Measurements from ENCODE around the gene ZCRB1. TPM values are rescaled to one million over a fixed set of nuclear protein-coding genes. Genes with fewer than 3 reads are reported as not detected.

ZCRB1 gene
- total RNA-seq, 1 donor from 2014 or later: 54.5 TPM

DNA sequence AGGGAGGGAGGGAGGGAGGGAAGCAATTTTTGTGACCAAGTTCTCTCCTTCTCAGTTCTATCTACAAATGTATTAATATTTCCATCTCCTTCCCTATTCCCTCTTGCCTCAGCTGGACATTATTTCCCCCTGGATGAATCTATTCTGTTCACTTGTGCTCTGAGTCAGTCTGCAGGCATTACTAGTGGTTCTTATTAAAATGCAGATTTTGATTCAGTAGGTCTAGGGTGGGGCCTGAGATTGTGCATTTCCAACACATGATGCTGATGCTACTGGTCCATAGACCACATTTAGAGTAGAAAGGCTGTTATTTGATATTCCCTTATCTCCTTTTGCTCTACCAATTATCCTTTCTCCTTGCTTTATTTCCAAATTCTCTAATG, 47.8 kb downstream of the ZCRB1 start:
- TF ChIP-seq, protein P1, sequence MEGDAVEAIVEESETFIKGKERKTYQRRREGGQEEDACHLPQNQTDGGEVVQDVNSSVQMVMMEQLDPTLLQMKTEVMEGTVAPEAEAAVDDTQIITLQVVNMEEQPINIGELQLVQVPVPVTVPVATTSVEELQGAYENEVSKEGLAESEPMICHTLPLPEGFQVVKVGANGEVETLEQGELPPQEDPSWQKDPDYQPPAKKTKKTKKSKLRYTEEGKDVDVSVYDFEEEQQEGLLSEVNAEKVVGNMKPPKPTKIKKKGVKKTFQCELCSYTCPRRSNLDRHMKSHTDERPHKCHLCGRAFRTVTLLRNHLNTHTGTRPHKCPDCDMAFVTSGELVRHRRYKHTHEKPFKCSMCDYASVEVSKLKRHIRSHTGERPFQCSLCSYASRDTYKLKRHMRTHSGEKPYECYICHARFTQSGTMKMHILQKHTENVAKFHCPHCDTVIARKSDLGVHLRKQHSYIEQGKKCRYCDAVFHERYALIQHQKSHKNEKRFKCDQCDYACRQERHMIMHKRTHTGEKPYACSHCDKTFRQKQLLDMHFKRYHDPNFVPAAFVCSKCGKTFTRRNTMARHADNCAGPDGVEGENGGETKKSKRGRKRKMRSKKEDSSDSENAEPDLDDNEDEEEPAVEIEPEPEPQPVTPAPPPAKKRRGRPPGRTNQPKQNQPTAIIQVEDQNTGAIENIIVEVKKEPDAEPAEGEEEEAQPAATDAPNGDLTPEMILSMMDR (IDR thresholded peaks at IDR 0.05; ENCODE audit: unreplicated experiment): no peak
- no peak for DNase-seq (ENCODE audit: low spot score, unreplicated experiment)
- H3K36me3 Mint-ChIP-seq (ENCODE audit: insufficient read depth): no peaks in the 10 kb centered on the region
- H3K9me3 Mint-ChIP-seq (ENCODE audit: low read depth): no peaks in the 10 kb centered on the region
- no peak overlapping the region for H3K4me3 Mint-ChIP-seq (ENCODE audit: low read depth)
- H3K4me1 Mint-ChIP-seq (ENCODE audit: low read depth): peaks cover 13% of the 10 kb centered on the region
- H3K27ac Mint-ChIP-seq: no peak overlapping the region
- peaks cover 28% of the 10 kb centered on the region for H3K27me3 Mint-ChIP-seq

DNA sequence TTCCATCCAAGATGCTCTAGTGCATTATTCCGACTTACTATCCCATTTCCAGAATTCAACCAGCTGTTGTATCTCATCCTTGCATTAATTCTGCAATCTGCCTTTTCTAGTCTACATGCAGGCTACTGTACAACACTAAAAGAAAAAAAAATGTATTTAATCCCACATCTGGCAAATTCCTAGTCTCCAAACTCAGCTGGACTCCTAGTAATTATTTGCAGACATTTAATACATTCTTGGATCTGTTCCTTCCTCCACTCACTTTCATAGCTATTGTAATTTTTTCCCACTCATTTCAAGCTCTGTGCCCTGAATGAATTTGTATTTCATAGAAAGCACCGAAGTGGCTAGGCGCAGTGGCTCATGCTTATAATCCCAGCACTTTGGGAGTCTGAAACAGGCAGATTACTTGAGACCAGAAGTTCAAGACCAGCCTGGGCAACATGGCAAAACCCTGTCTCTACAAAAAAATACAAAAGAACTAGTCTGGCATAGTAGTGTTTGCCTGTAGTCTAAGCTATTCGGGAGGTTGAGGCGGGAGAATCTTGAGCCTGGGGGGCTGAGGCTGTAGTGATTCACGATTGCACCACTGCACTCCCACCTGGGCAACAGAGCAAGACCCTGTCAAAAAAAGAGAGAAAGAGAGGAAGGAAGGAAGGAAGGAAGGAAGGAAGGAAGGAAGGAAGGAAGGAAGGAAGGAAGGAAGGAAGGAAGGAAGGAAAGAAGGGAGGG, 48.3 kb downstream of the ZCRB1 start:
- TF ChIP-seq, protein P1 (IDR thresholded peaks at IDR 0.05; ENCODE audit: unreplicated experiment): no peak
- no peak overlapping the region for H3K27ac Mint-ChIP-seq

DNA sequence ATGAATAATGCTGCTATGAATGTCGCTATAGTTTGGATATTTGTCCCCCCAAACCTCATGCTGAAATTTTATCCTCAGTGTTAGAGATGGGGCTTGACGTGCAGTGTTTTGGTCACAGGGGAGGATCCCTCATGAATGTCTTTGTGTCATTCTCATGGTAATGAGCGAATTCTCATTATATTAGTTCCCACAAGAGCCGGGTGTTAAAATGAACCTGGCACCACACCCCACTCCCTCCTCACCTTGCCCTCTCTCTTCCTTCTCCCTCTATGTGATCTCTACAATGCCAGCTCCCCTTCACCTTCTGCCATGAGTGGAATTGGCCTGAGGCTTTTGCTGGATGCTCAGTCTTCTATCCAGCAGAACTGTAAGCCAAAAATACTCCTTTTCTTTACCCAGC, 50.4 kb downstream of the ZCRB1 start:
- Mint-ChIP-seq H3K9me3 (ENCODE audit: low read depth) (peaks cover 5% of the 10 kb centered on the region), H3K36me3 (ENCODE audit: insufficient read depth) (peaks cover 1% of the 10 kb centered on the region), H3K4me3 (ENCODE audit: low read depth) (no peak overlapping the region), H3K27ac (peak overlapping the region; percentile 9), H3K27me3 (peaks cover 33% of the 10 kb centered on the region), H3K4me1 (ENCODE audit: low read depth) (no peaks in the 10 kb centered on the region)
- TF ChIP-seq, protein P1 (IDR thresholded peaks at IDR 0.05; ENCODE audit: unreplicated experiment): no peak
- no peak for DNase-seq (ENCODE audit: low spot score, unreplicated experiment)

More for the DNA sequence above, 48.3 kb downstream of the ZCRB1 start:
- peaks cover 28% of the 10 kb centered on the region for H3K27me3 Mint-ChIP-seq
- peaks cover 1% of the 10 kb centered on the region for H3K36me3 Mint-ChIP-seq (ENCODE audit: insufficient read depth)
- no peak overlapping the region for H3K4me3 Mint-ChIP-seq (ENCODE audit: low read depth)
- DNase-seq (ENCODE audit: low spot score, unreplicated experiment): no peak
- H3K9me3 Mint-ChIP-seq (ENCODE audit: low read depth): peaks cover 4% of the 10 kb centered on the region
- peaks cover 11% of the 10 kb centered on the region for H3K4me1 Mint-ChIP-seq (ENCODE audit: low read depth)

DNA sequence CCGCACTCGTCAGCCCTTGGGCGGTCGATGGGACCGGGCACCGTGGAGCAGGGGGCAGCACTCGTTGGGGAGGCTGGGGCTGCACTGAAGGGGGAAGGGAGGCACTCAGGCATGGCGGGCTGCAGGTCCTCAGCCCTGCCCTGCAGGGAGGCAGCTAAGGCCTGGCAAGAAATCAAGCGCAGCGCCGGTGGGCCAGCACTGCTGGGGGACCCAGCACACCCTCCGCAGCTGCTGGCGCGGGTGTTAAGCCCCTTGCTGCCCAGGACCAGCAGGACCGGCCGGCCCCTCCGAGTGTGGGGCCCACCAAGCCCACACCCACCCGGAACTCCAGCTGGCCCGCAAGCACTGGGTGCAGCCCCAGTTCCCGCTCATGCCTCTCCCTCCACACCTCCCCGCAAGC, 52.2 kb downstream of the ZCRB1 start:
- peaks cover 1% of the 10 kb centered on the region for H3K36me3 Mint-ChIP-seq (ENCODE audit: insufficient read depth)

DNA sequence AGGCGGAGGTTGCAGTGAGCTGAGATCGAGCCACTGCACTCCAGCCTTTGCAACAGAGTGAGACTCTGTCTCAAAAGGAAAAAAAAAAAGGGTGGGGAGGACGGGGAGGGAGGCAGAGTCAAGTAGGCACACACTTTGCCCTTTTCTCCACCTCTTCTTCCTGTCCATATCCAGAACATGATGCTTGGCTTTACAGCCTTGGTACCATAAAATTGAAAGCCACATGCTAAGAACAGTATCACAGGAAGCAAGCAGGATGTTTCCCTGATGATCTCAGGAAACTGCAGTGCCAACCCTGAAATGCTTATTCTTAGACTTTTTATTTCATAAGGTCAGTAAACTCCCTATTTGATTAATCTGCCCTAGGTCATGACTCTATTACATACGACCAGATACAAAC, 55.3 kb downstream of the ZCRB1 start:
- Mint-ChIP-seq H3K9me3 (ENCODE audit: low read depth) (peaks cover 5% of the 10 kb centered on the region), H3K4me1 (ENCODE audit: low read depth) (no peaks in the 10 kb centered on the region), H3K36me3 (ENCODE audit: insufficient read depth) (peaks cover 1% of the 10 kb centered on the region), H3K27ac (no peak overlapping the region), H3K4me3 (ENCODE audit: low read depth) (no peak overlapping the region), H3K27me3 (peaks cover 8% of the 10 kb centered on the region)
- no peak for DNase-seq (ENCODE audit: low spot score, unreplicated experiment)
- TF ChIP-seq, protein P1 (IDR thresholded peaks at IDR 0.05; ENCODE audit: unreplicated experiment): no peak

More for the DNA sequence above, 52.2 kb downstream of the ZCRB1 start:
- TF ChIP-seq, protein P1 (IDR thresholded peaks at IDR 0.05; ENCODE audit: unreplicated experiment): no peak
- DNase-seq (ENCODE audit: low spot score, unreplicated experiment): no peak
- H3K4me3 Mint-ChIP-seq (ENCODE audit: low read depth): no peak overlapping the region
- H3K27me3 Mint-ChIP-seq: peaks cover 30% of the 10 kb centered on the region
- peaks cover 5% of the 10 kb centered on the region for H3K9me3 Mint-ChIP-seq (ENCODE audit: low read depth)
- H3K4me1 Mint-ChIP-seq (ENCODE audit: low read depth): no peaks in the 10 kb centered on the region
- no peak overlapping the region for H3K27ac Mint-ChIP-seq
